ENCODE data around the gene KRTAP10-4. TPM values are rescaled to one million over a fixed set of nuclear protein-coding genes. Genes with fewer than 3 reads are reported as not detected.
A peak's percentile ranks its signal among the peaks of the same experiment; 100 is the strongest.
"Not testable (repeated sequence)": the region's sequence is repeated elsewhere in the genome, so short reads cannot be mapped to it uniquely, and the experiment has no call there.

The KRTAP10-4 gene
- polyA plus RNA-seq (2012; ENCODE audit: low read depth, missing spikeins) = not detected

- not testable (repeated sequence) for FAIRE-seq
Measured at GRCh38 chr21:44573630-44574456, at the start of gene KRTAP10-4. KRTAP10-4 (plus strand) TSS chr21:44573729; CDS start chr21:44573759, 30 bp downstream.

DNA sequence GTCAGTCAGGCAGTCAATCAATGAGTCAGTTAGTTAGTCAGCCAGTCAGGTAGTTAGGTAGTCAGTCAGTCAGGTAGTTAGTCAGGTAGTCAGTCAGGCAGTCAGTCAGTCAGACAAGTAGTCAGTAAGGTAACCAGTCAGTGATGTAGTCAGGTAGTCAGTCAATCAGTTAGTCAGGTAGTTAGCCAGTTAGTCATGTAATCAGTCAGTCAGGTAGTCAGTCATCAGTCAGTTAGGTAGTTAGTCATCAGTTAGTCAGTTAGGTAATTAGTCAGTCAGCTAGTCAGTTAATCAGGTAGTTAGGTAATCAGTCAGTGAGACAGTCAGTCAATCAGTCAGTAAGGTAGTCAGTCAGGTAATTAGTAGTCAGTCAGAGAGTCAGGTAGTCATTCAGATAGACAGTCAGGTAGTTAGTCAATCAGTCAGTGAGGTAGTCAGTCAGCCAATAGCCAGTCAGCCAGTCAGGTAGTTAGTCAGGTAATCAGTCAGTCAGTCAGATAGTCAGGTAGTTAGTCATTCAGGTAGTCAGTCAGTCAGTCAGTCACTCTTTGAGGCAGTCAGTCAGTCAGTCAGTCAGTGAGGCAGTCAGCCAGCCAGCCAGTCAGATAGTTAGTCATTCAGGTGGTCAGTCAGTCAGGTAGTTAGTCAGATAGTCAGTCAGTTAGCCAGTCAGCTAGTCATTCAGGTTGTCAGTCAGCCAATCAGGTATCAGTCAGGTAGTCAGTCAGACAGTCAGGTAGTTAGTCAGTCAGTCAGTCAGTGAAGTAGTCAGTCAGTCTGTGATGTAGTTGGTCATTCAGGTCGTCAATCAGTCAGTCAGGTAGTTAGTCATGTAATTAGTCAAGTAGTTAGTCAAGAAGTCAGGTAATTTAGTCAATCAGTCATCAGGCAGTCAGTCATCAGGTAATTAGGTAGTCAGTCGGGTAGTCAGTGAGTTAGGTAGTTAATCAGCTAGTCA, 48.8 kb upstream of the KRTAP10-4 start:
- DNase-seq (ENCODE audit: insufficient read length, low spot score) (no peak), FAIRE-seq (peak; percentile 78)
- TF ChIP-seq PAX5 (IDR thresholded peaks at IDR 0.05; ENCODE audit: insufficient read depth, low read length, severe bottlenecking) (no peak), TAF1 (IDR thresholded peaks at IDR 0.05; ENCODE audit: low read depth, low read length) (no peak), SPI1 (IDR thresholded peaks at IDR 0.05; ENCODE audit: low read depth, low read length) (no peak), POLR2A (IDR thresholded peaks at IDR 0.05; ENCODE audit: low read depth, low read length) (no peak), POLR2AphosphoS5 (IDR thresholded peaks at IDR 0.05; ENCODE audit: low read depth, low read length) (no peak), POU2F2 (IDR thresholded peaks at IDR 0.05; ENCODE audit: low read depth, low read length) (no peak)

More at GRCh38 chr21:44573630-44574456, at the start of gene KRTAP10-4:
- not testable (repeated sequence) for DNase-seq (ENCODE audit: insufficient read length, low spot score)

- TF ChIP-seq POLR2AphosphoS5 (IDR thresholded peaks at IDR 0.05; ENCODE audit: low read depth, low read length) = no peak
- no peak for TF ChIP-seq POU2F2 (IDR thresholded peaks at IDR 0.05; ENCODE audit: low read depth, low read length)
- TF ChIP-seq PAX5 (IDR thresholded peaks at IDR 0.05; ENCODE audit: insufficient read depth, low read length, severe bottlenecking) = no peak
- no peak for TF ChIP-seq SPI1 (IDR thresholded peaks at IDR 0.05; ENCODE audit: low read depth, low read length)
- no peak for TF ChIP-seq POLR2A (IDR thresholded peaks at IDR 0.05; ENCODE audit: low read depth, low read length)
- no peak for TF ChIP-seq TAF1 (IDR thresholded peaks at IDR 0.05; ENCODE audit: low read depth, low read length)
- FAIRE-seq = no peak
- DNase-seq (ENCODE audit: insufficient read length, low spot score) = no peak
Measured at GRCh38 chr21:44525391-44526095, 48.0 kb upstream of the KRTAP10-4 start.

DNA sequence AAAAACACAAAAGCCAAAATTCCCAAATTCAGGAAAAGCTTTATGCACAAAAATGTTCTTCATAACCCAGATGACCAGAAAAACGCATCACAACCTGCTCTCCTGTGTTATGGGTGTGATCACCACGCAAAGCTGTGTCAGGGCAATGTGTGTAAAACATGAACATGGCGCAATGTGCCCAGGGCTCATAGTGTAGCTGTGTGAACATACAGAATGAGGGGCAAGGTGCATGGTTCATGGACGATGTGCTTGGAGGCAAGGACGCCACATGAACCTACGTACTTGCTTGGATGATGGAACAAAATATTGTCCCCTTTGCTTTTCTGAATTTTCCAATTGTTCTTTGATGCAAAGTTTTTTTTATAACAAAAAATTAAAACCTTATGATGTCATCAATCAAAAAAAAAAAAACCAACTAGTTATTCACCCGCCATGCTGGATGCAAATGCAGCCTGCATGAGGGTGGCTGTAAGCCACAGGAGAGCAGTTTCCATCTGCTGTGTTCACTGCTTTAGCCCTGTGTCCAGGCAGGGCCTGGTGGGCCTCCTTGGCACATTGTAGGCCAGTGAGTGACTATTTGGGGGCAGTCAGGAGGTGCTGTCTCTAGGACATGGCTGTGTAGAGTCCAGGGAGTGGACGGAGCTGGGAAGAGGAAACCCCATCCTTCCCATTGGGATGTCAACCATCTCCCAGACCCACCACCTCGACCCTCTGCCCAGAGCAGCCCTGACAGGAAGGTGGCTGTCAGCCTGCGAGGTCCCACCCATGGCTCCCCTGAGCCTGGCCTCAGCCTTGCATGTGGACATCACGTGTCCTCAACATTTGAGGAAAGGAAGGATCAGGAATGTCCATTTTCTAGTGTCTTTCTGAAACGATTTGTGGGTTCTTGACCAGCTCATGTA, 47.2 kb upstream of the KRTAP10-4 start:
- no peak for FAIRE-seq
- TF ChIP-seq POLR2A (IDR thresholded peaks at IDR 0.05; ENCODE audit: low read depth, low read length) (no peak), PAX5 (IDR thresholded peaks at IDR 0.05; ENCODE audit: insufficient read depth, low read length, severe bottlenecking) (no peak), POU2F2 (IDR thresholded peaks at IDR 0.05; ENCODE audit: low read depth, low read length) (no peak), SPI1 (IDR thresholded peaks at IDR 0.05; ENCODE audit: low read depth, low read length) (no peak), TAF1 (IDR thresholded peaks at IDR 0.05; ENCODE audit: low read depth, low read length) (no peak), POLR2AphosphoS5 (IDR thresholded peaks at IDR 0.05; ENCODE audit: low read depth, low read length) (no peak)
- DNase-seq (ENCODE audit: insufficient read length, low spot score) = no peak

GRCh38 chr21:44527156-44527982, 46.2 kb upstream of the KRTAP10-4 start:
- FAIRE-seq (no peak), DNase-seq (ENCODE audit: insufficient read length, low spot score) (no peak)
- TF ChIP-seq POU2F2 (IDR thresholded peaks at IDR 0.05; ENCODE audit: low read depth, low read length) (no peak), PAX5 (IDR thresholded peaks at IDR 0.05; ENCODE audit: insufficient read depth, low read length, severe bottlenecking) (no peak), SPI1 (IDR thresholded peaks at IDR 0.05; ENCODE audit: low read depth, low read length) (no peak)

GRCh38 chr21:44527983-44528633, 45.4 kb upstream of the KRTAP10-4 start:
- no peak for TF ChIP-seq SPI1 (IDR thresholded peaks at IDR 0.05; ENCODE audit: low read depth, low read length)
- TF ChIP-seq POLR2AphosphoS5 (IDR thresholded peaks at IDR 0.05; ENCODE audit: low read depth, low read length) = no peak
- no peak for TF ChIP-seq POLR2A (IDR thresholded peaks at IDR 0.05; ENCODE audit: low read depth, low read length)
- TF ChIP-seq TAF1 (IDR thresholded peaks at IDR 0.05; ENCODE audit: low read depth, low read length) = no peak
- no peak for TF ChIP-seq POU2F2 (IDR thresholded peaks at IDR 0.05; ENCODE audit: low read depth, low read length)
- TF ChIP-seq PAX5 (IDR thresholded peaks at IDR 0.05; ENCODE audit: insufficient read depth, low read length, severe bottlenecking) = no peak
- no peak for FAIRE-seq
- no peak for DNase-seq (ENCODE audit: insufficient read length, low spot score)

DNA sequence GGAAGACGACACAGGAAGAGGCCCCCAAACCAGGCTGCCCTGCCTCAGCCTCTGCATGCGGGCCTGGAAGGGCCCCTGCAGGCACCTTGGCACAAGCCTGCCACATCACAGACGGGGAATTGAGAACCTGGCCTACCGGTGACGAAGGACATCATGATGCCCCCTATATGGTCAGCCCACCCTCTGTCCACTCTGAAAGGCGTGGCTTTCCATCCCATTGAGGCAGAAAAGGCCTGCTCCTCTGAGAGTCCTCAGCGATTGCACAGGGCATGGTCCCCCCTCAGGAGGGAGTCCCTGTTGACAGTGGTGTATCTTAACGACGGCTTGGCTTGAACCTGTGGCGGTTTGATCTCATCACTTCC, 44.9 kb upstream of the KRTAP10-4 start:
- FAIRE-seq = no peak
- TF ChIP-seq PAX5 (IDR thresholded peaks at IDR 0.05; ENCODE audit: insufficient read depth, low read length, severe bottlenecking) (no peak), POU2F2 (IDR thresholded peaks at IDR 0.05; ENCODE audit: low read depth, low read length) (no peak), POLR2A (IDR thresholded peaks at IDR 0.05; ENCODE audit: low read depth, low read length) (no peak), SPI1 (IDR thresholded peaks at IDR 0.05; ENCODE audit: low read depth, low read length) (no peak), POLR2AphosphoS5 (IDR thresholded peaks at IDR 0.05; ENCODE audit: low read depth, low read length) (no peak), TAF1 (IDR thresholded peaks at IDR 0.05; ENCODE audit: low read depth, low read length) (no peak)
- no peak for DNase-seq (ENCODE audit: insufficient read length, low spot score)

Data from GM12891 (cell line).